Activated T-cell treated with anti-CD3 and anti-CD28 coated beads, Interleukin-2, amount 50 U/mL, for 1 hour (primary cell): Measurements from ENCODE around the gene HOXA4.

ENCODE experiments used
- DNase-seq: peaks from one replicate; pipeline ENCODE4 v3.0.0-alpha.2; 2020

HOXA4 gene

DNA sequence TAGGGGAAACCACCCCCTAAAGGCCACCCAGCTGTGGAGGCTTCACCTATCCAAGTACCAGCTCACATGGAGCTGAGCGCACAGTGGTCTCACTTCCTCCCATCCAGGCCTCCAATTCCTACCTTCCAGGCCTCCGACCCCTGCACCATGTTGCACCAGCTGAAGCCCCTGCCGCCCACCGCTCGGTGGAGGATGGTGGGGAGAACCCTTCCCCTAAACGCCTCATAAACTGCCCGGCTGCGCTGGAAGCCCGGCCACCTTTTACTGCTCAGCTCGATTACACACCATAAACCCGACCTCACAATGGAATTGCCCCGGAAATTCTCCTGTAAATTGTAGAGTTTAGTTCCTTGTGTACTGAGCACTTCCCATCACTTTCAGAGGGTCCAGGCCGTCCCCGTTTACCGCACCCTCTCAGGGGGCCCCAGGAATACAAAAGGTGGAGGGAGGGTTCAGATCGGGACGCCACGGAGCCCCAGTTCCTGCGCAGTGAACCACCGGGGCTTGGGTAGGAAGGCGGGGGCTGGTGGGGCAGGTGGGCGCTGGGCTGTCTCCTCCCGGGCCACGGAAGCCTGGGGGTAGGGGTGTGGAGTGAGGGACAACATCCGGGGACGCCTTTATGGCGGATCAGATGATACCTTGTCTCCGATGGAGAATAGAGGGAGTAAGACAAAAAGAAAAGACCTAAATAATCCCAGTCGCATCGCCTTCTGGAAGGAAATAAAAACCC lies 27.3 kb upstream of the HOXA4 start:
- DNase-seq: peak; percentile 19

DNA sequence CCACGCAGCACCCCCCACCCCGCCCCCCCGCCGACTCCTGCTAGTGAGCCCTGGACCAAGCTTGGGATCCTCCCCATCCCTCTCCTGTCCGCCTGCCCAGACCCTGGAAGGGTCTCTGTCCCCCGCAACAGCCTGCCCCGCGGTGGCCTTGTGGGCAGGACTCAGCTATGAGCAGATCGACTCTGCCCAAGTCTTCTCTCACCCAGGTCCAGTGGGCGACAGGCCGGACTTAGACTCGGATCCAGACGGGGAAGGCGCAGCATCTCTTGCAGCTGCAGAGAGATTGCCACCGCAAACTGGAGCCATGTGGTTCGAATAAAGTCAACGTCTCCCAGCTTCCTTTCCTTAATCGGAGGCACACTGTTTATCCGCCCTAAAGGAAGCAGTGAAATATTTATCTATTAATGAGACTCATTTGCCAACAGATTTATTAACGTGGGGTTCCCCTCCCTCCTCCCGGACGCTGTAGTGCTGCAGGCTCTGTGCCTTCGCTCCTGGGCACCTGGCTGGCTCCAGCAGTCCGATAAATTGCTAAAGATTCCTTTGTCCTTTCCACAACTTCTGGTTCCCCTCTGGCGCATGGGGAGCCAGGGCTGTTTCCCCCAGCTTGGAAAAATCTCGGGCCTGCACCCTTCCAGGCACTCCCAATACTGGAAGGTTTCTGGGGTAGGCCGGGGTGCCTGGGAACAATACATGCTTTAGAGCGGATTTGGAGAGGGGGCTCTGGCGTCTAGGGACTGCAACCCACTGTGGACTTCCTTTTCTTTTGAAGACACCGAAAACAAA lies 26.6 kb upstream of the HOXA4 start:
- peak; percentile 22 for DNase-seq

GRCh38 chr7:27156508-27156898 lies 25.9 kb upstream of the HOXA4 start, which contains the start of gene HOXA7:
Gene HOXA7, minus strand, starts transcription at chr7:27156675. Its CDS starts 130 bp downstream, at chr7:27156545.
- no peak for DNase-seq

DNA sequence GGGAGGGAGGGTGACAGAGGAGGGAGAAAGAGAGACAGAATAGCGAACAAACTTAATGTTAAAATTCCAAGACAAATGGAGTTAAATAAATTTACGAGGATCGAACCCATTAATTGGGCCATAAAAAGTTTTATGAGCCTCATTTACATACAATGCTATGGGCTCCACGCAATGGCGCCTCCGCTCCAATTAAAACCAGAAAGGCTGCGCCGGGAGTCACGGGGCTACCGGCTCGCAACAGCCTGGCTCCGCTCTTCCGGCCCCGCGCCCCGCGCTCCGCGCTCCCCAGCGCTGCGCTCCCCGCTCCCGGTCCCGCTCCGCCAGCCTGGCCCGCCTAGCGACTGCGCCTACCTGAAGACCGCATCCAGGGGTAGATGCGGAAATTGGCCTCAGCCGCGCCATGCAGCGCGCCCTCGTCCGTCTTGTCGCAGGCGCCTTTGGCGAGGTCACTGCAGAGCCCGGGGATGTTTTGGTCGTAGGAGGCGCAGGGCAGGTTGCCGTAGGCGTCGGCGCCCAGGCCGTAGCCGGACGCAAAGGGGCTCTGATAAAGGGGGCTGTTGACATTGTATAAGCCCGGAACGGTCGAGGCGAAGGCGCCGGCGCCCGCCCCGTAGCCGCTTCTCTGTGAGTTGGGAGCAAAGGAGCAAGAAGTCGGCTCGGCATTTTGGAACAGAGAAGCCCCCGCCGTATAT lies 25.4 kb upstream of the HOXA4 start:
- peak; percentile 55 for DNase-seq

GRCh38 chr7:27154901-27155815 lies 24.6 kb upstream of the HOXA4 start:
- peak; percentile 47 for DNase-seq

GRCh38 chr7:27154369-27154768 lies 23.8 kb upstream of the HOXA4 start:
- DNase-seq: peak; percentile 16

GRCh38 chr7:27153526-27153925 lies 23.0 kb upstream of the HOXA4 start:
- peak; percentile 11 for DNase-seq

GRCh38 chr7:27152816-27153442 lies 22.4 kb upstream of the HOXA4 start:
- DNase-seq: peak; percentile 16

- DNase-seq: no peak
Measured at GRCh38 chr7:27151931-27152815, 21.6 kb upstream of the HOXA4 start, which contains the start of gene HOXA3. Gene HOXA3, minus strand, starts transcription at chr7:27152583. Its CDS starts 41,943 bp downstream, at chr7:27110640.

DNA sequence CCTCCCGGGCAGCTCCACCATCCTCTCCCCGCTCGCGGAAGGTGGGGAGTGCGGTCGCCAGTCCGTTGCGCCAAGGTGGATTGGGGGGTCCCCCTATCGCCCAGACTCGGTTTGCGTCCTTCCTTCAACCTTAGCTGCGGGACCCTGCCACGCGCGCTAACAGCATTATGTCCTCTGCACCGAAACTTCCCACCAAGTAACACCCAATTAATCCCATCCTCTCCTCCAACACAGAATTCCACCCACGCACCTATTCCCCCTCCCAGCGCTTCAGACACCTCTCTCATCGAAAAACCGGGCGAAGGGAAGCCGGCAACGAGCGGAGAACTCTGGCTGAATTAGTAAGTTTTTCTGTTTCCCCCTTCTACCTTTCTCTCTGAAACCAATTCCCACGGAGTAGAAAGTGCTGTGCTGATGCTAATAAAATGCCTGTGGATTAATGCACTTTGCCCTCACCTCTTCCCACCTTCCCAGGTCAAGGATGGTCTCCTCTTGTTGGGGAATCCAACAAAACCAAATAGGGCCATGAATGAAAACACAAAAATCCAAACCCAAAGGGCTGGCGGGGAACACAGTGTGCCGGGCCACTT lies 20.9 kb upstream of the HOXA4 start:
- DNase-seq: no peak

- peak; percentile 74 for DNase-seq
Measured at GRCh38 chr7:27150568-27151340, 20.2 kb upstream of the HOXA4 start.

DNA sequence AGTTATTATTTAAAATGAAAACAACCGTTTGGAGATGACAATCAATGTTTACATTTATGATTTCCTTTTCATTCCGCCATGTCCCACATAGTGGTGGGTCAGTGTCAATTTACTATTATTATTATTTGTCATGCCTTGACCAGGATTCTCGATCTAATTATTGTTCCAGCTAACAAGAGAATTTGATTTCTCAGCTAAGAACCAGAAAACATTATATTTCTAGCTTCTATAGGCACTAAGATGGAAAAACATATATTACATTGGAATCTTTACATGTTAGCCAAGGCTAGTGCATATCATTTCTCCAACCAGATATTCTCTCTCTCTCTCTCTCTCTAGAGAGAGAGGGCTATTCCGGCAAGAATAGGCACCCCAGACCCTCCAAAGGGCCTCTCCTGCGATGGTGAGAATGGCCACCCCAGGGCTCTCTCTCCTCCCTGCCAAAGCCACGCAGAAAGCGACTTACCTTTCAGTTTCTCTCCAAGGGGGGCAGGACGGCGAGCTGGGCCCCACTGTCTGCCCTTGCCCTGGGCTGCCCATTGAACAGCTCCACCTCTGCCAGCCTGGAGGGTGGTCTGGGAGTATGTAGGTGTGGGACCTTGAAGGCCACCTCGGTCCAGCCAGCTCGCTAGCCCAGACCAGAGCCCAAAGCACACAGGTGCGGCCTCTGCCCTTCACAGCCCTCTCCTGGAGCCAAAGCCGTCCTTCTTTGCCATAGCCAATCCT lies 19.4 kb upstream of the HOXA4 start:
- no peak for DNase-seq

GRCh38 chr7:27148756-27149641 lies 18.4 kb upstream of the HOXA4 start:
- DNase-seq: no peak

GRCh38 chr7:27148031-27148755 lies 17.6 kb upstream of the HOXA4 start:
- no peak for DNase-seq

DNA sequence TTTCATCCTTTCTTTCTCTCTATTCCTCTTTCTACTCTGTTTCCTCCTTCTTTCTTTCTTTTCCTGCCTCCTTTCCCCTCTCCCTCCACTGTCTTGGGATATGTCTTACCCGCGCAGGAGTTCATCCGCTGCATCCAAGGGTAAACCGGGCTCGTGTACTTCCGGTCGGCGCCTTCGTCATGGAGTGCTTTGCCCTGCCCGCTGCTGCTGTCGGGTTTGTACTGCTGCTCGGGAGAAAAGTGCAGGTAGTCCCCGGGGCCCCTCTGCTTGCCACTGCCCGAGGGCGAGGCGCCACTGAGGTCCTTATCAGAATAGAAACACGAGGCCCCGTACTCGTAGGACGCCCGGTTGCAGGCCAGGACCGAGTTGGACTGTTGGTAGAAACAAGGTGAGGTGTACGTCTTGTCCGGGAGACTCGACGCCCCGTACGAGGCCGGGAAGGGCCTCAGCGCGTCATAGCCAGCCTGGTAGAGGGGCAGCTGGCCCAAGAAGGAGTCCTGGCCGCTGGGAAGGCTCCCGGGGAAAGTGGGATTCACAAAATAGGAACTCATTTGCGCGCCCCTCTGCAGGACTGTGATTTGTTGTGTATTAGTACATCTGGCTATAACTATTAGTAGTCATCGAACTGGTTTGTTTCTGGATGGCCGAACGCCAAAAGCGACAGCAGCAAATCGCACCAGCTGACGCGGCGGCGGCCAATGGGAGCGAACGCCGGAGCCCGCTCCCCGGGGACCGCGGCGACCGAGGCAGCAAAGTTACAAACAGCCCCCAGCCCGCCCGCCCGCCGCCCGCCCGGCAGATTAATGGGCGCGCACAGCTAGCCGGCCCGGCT lies 16.9 kb upstream of the HOXA4 start, which contains the start of gene HOXA6:
Gene HOXA6 (minus strand): TSS at position 576 of the 832 bp plus-strand sequence. CDS start 25 bp downstream, at position 551.
- DNase-seq: no peak
